ENCODE results near the gene GLT6D1.
A peak's percentile ranks its signal among the peaks of the same experiment; 100 is the strongest.

GLT6D1 gene

GRCh38 chr9:135611875-135612209 is 27.5 kb downstream of the GLT6D1 start:
- no peak for ATAC-seq (ENCODE audit: low read depth)

GRCh38 chr9:135611142-135611874 is 28.0 kb downstream of the GLT6D1 start:
- H3K4me3 ChIP-seq (ENCODE audit: severe bottlenecking) = no peak overlapping the region
- no peak for ATAC-seq (ENCODE audit: low read depth)
- H3K36me3 ChIP-seq (ENCODE audit: low read depth) = no peaks in the 10 kb centered on the region
- peak; percentile 40 for DNase-seq (ENCODE audit: low spot score)
- H3K4me1 ChIP-seq (ENCODE audit: insufficient read depth, poor library complexity, severe bottlenecking) = no peaks in the 10 kb centered on the region
- H3K27me3 ChIP-seq (ENCODE audit: insufficient read depth, poor library complexity, severe bottlenecking) = peaks cover 23% of the 10 kb centered on the region
- TF ChIP-seq CTCF (IDR thresholded peaks at IDR 0.05; ENCODE audit: poor library complexity, severe bottlenecking) = no peak
- no peak overlapping the region for H3K27ac ChIP-seq (ENCODE audit: poor library complexity, severe bottlenecking)
- H3K9me3 ChIP-seq (ENCODE audit: severe bottlenecking) = no peaks in the 10 kb centered on the region

More at GRCh38 chr9:135611875-135612209, 27.5 kb downstream of the GLT6D1 start:
- H3K27ac ChIP-seq (ENCODE audit: poor library complexity, severe bottlenecking) = no peak overlapping the region
- peaks cover 23% of the 10 kb centered on the region for H3K27me3 ChIP-seq (ENCODE audit: insufficient read depth, poor library complexity, severe bottlenecking)
- no peak overlapping the region for H3K4me3 ChIP-seq (ENCODE audit: severe bottlenecking)
- H3K4me1 ChIP-seq (ENCODE audit: insufficient read depth, poor library complexity, severe bottlenecking) = no peaks in the 10 kb centered on the region
- H3K9me3 ChIP-seq (ENCODE audit: severe bottlenecking) = no peaks in the 10 kb centered on the region
- no peak for DNase-seq (ENCODE audit: low spot score)
- H3K36me3 ChIP-seq (ENCODE audit: low read depth) = no peaks in the 10 kb centered on the region
- TF ChIP-seq CTCF (IDR thresholded peaks at IDR 0.05; ENCODE audit: poor library complexity, severe bottlenecking) = no peak

- DNase-seq (ENCODE audit: low spot score) (no peak), ATAC-seq (ENCODE audit: low read depth) (no peak)
- H3K4me3 ChIP-seq (ENCODE audit: severe bottlenecking) = no peak overlapping the region
- no peaks in the 10 kb centered on the region for H3K4me1 ChIP-seq (ENCODE audit: insufficient read depth, poor library complexity, severe bottlenecking)
- no peaks in the 10 kb centered on the region for H3K9me3 ChIP-seq (ENCODE audit: severe bottlenecking)
- no peaks in the 10 kb centered on the region for H3K36me3 ChIP-seq (ENCODE audit: low read depth)
- no peak overlapping the region for H3K27ac ChIP-seq (ENCODE audit: poor library complexity, severe bottlenecking)
- peaks cover 18% of the 10 kb centered on the region for H3K27me3 ChIP-seq (ENCODE audit: insufficient read depth, poor library complexity, severe bottlenecking)
- TF ChIP-seq CTCF (IDR thresholded peaks at IDR 0.05; ENCODE audit: poor library complexity, severe bottlenecking) = no peak
Observed at GRCh38 chr9:135610290-135611141, 28.8 kb downstream of the GLT6D1 start.

GRCh38 chr9:135609366-135609955 is 29.9 kb downstream of the GLT6D1 start:
- H3K9me3 ChIP-seq (ENCODE audit: severe bottlenecking) = no peaks in the 10 kb centered on the region

More at GRCh38 chr9:135609366-135609955, 29.9 kb downstream of the GLT6D1 start:
- DNase-seq (ENCODE audit: low spot score) (peak; percentile 21), ATAC-seq (ENCODE audit: low read depth) (no peak; the same call in 2 of the 3 replicates)
- Histone ChIP-seq H3K36me3 (ENCODE audit: low read depth) (no peaks in the 10 kb centered on the region), H3K27ac (ENCODE audit: poor library complexity, severe bottlenecking) (no peak overlapping the region), H3K4me1 (ENCODE audit: insufficient read depth, poor library complexity, severe bottlenecking) (no peaks in the 10 kb centered on the region), H3K27me3 (ENCODE audit: insufficient read depth, poor library complexity, severe bottlenecking) (peaks cover 9% of the 10 kb centered on the region), H3K4me3 (ENCODE audit: severe bottlenecking) (no peak overlapping the region)
- TF ChIP-seq CTCF (IDR thresholded peaks at IDR 0.05; ENCODE audit: poor library complexity, severe bottlenecking) = no peak
